HepG2 (cell line): ENCODE measurements around the gene RPTOR. TPM values are rescaled to one million over a fixed set of nuclear protein-coding genes. Genes with fewer than 3 reads are reported as not detected.

Experiments
- ARNT2 ChIP-seq: sonication (generic); formaldehyde crosslinking; IDR thresholded peaks from 2 replicates; pipeline ENCODE4 v1.8.0; 2022; ENCODE audit warnings: mild to moderate bottlenecking, low read depth, missing genetic modification reagents, moderate library complexity
- CBX1 ChIP-seq: IDR thresholded peaks from one replicate; pipeline ENCODE4 v1.6.1; 2016; ENCODE audit warnings: antibody characterized with exemption, low read depth
- CREM ChIP-seq, 2 experiments: sonication (generic) in 1 of 2; formaldehyde crosslinking in 1 of 2; IDR thresholded peaks; 2 replicates each; pipeline versions ENCODE4 v1.4.0 to v1.6.1; 2016 to 2020; ENCODE audit warnings: antibody characterized with exemption in 1 of 2, mild to moderate bottlenecking in 1 of 2, missing genetic modification reagents in 1 of 2
- HBP1 ChIP-seq: IDR thresholded peaks from 2 replicates; pipeline ENCODE4 v1.6.1; 2016; ENCODE audit warnings: low read depth, control low read depth
- MIER2 ChIP-seq: IDR thresholded peaks from 2 replicates; pipeline ENCODE4 v1.6.1; 2016; ENCODE audit warnings: missing biosample characterization, missing genetic modification reagents
- PTBP1 ChIP-seq: fragments of 200-400 bp; formaldehyde crosslinking; IDR thresholded peaks from 2 replicates; pipeline ENCODE4 v1.6.1; 2018; ENCODE audit warnings: low read length, low read depth; ENCODE audit not compliant: poor library complexity, severe bottlenecking
- SPEN ChIP-seq: sonication (generic); formaldehyde crosslinking; IDR thresholded peaks from 2 replicates; pipeline ENCODE4 v1.5.1; 2020; ENCODE audit warnings: low read depth, mild to moderate bottlenecking, missing genetic modification reagents
- THAP11 ChIP-seq: IDR thresholded peaks from 2 replicates; pipeline ENCODE4 v1.6.1; 2016; ENCODE audit warnings: missing biosample characterization, missing genetic modification reagents
- ZBTB39 ChIP-seq: sonication (generic); formaldehyde crosslinking; IDR thresholded peaks from 2 replicates; pipeline ENCODE4 v1.5.0; 2020; ENCODE audit warnings: missing genetic modification reagents
- ZNF276 ChIP-seq: sonication (generic); formaldehyde crosslinking; IDR thresholded peaks from 2 replicates; pipeline ENCODE4 v1.4.0; 2020; ENCODE audit warnings: mild to moderate bottlenecking, low read depth, missing genetic modification reagents
- ZNF430 ChIP-seq: sonication (generic); formaldehyde crosslinking; IDR thresholded peaks from 2 replicates; pipeline ENCODE4 v1.9.0; 2021; ENCODE audit warnings: mild to moderate bottlenecking, missing genetic modification reagents
- ZNF550 ChIP-seq: sonication (generic); formaldehyde crosslinking; IDR thresholded peaks from 2 replicates; pipeline ENCODE4 v1.4.0; 2020; ENCODE audit warnings: mild to moderate bottlenecking, missing genetic modification reagents, borderline replicate concordance
- ZNF839 ChIP-seq: sonication (generic); formaldehyde crosslinking; IDR thresholded peaks from 2 replicates; pipeline ENCODE4 v1.4.0; 2020; ENCODE audit warnings: missing genetic modification reagents, mild to moderate bottlenecking, borderline replicate concordance
- polyA plus RNA-seq, 8 experiments: library from polyadenylated mRNA; depleted of rRNA in 3 of 8; stranded (reverse) in 7 of 8; unstranded in 1 of 8; fragments of >200 nt; fragmentation: Illumina TruSeq in 4 of 8; extraction: Trizol in 4 of 8; gene quantifications; 2 replicates each; pipeline versions ENCODE4 v1.2.1 to v1.2.3, GENCODE V29; 2011 to 2016; ENCODE audit warnings: low read depth in 4 of 8, missing spikeins in 1 of 8, mixed read lengths in 1 of 8; ENCODE audit not compliant: insufficient read depth in 1 of 8
- total RNA-seq, 5 experiments: library from RNA; depleted of rRNA; stranded (reverse); fragments of >200 nt; fragmentation: Illumina TruSeq; extraction: Trizol; gene quantifications; 2 replicates each; pipeline ENCODE4 v1.2.3, GENCODE V29; 2016; ENCODE audit warnings: low read depth in 1 of 5
- TF ChIP-seq, protein P1 (sequence below): IDR thresholded peaks from 2 replicates; pipeline ENCODE4 v1.6.1; 2016; ENCODE audit warnings: low read depth, missing genetic modification reagents, missing compliant biosample characterization

The RPTOR gene
- total and polyA plus RNA-seq, 2 of the 13 experiments (the other 11 are each of a cell fraction or from before 2014, with no cell fraction given), result 6.6 to 25.3 TPM

DNA sequence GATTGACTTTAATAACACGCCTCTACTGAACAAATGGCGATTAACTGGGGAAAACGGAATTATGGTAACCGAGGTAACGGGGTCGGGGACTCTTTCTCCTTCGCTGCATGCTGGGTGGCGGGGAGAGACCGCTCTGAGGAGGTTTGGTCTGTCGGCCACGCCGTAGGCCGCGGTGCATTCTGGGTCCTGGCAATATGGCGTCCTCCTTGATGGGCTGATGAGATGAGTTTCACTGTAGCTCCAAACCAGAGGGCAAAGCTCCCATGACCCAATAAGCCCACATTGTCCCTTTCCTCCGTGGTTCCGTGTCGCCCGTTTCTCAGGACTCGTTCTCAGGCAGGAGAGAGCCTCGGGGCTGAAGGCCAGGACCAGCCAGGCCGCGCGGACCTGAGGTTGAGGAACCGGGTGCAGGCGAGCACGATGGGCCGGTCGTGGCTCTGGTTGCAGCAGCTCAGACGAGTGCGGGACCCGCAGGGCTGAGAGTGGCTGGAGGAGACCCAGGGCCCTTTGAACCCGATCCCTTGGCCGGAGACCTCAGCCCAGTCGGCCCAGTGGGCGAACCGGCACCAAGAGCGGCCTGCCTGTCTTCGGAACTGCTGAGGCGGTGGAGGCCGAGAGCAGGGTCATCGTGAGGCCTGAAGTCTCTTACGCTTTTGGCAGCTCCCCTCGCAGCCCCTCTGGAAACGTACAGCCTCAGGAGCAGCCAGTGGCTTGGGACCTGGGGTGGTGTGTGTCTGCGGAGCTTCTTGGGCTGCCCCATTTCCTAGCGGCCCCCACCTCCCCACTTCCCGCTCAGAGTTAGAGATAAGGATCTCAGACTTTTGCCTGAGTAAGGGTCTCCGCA, at the start of gene RPTOR (continued):
- TF ChIP-seq HBP1 (peak; percentile 94), ZNF276 (CRISPR knock-in tag) (peak; percentile 93), THAP11 (CRISPR knock-in tag) (peak; percentile 95), PTBP1 (no peak), ARNT2 (CRISPR knock-in tag) (peak; percentile 96), CBX1 (peak; percentile 90), ZNF550 (CRISPR knock-in tag) (peak; percentile 90), CREM (IDR thresholded peaks at IDR 0.05) (peak; percentile 86), CREM (CRISPR knock-in tag; IDR thresholded peaks at IDR 0.05) (no peak), ZNF839 (no peak), MIER2 (CRISPR knock-in tag) (peak; percentile 85), SPEN (CRISPR knock-in tag) (peak; percentile 98), ZBTB39 (CRISPR knock-in tag) (no peak), ZNF430 (peak; percentile 55; the same call in 1 of the 2 replicates)
- TF ChIP-seq, protein P1, sequence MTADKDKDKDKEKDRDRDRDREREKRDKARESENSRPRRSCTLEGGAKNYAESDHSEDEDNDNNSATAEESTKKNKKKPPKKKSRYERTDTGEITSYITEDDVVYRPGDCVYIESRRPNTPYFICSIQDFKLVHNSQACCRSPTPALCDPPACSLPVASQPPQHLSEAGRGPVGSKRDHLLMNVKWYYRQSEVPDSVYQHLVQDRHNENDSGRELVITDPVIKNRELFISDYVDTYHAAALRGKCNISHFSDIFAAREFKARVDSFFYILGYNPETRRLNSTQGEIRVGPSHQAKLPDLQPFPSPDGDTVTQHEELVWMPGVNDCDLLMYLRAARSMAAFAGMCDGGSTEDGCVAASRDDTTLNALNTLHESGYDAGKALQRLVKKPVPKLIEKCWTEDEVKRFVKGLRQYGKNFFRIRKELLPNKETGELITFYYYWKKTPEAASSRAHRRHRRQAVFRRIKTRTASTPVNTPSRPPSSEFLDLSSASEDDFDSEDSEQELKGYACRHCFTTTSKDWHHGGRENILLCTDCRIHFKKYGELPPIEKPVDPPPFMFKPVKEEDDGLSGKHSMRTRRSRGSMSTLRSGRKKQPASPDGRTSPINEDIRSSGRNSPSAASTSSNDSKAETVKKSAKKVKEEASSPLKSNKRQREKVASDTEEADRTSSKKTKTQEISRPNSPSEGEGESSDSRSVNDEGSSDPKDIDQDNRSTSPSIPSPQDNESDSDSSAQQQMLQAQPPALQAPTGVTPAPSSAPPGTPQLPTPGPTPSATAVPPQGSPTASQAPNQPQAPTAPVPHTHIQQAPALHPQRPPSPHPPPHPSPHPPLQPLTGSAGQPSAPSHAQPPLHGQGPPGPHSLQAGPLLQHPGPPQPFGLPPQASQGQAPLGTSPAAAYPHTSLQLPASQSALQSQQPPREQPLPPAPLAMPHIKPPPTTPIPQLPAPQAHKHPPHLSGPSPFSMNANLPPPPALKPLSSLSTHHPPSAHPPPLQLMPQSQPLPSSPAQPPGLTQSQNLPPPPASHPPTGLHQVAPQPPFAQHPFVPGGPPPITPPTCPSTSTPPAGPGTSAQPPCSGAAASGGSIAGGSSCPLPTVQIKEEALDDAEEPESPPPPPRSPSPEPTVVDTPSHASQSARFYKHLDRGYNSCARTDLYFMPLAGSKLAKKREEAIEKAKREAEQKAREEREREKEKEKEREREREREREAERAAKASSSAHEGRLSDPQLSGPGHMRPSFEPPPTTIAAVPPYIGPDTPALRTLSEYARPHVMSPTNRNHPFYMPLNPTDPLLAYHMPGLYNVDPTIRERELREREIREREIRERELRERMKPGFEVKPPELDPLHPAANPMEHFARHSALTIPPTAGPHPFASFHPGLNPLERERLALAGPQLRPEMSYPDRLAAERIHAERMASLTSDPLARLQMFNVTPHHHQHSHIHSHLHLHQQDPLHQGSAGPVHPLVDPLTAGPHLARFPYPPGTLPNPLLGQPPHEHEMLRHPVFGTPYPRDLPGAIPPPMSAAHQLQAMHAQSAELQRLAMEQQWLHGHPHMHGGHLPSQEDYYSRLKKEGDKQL, result no peak; the same call in 1 of the 2 replicates
